ENCODE measurements around the gene SLC1A2.

The SLC1A2 gene

DNA sequence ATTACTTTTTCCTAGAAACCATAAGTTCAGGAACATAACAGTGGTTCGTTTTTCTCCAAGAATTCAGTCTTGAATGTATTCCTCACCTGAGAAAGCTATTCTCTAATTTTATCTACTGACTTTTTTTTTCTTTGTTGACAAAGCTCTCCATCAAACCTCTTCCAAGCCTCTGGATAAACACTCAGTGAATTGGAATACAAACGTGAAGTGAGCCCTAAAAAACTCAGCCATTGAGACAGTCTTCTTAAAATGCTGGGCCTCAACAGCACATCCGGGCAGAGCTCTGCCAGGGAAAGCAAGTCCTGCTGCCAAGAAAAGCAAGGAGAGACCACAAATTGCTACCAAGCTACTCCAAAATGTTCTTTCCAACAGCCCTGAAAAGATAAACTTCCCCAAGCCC lies 7.7 kb upstream of the SLC1A2 start:
- Histone ChIP-seq H3K27me3 (ENCODE audit: control insufficient read depth, insufficient read depth, low read length) (peaks cover 68% of the 10 kb centered on the region), H3K4me2 (ENCODE audit: low read length) (peak overlapping the region; percentile 8), H3K9me3 (replicated peaks; ENCODE audit: low read length) (no peaks in the 10 kb centered on the region), H3K36me3 (ENCODE audit: insufficient read depth, low read length) (no peaks in the 10 kb centered on the region), H3K9ac (ENCODE audit: low read depth, low read length) (no peak overlapping the region), H3K4me3 (ENCODE audit: low read length) (no peak overlapping the region), H3K4me1 (ENCODE audit: control insufficient read depth, insufficient read depth, low read length) (peaks cover 16% of the 10 kb centered on the region)

DNA sequence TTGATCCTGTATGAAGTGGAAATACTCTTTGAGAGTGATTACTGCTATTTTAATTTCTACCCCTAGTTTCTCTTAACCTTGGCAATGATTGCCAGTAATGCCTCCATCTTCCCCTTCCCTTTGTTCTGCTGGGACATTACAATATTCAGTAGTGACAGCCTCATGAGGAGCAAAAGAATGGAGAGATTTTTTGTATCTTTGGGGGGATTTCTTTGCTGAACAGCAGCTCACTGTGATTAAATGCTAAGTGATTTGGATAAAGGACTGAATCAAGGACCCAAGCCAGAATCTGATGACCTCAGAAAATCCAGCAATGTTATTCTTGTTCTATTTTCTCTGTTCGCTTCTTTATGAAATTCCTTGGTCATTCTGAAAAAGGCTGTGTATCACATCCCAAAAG lies 7.0 kb upstream of the SLC1A2 start:
- Histone ChIP-seq H3K9me3 (replicated peaks; ENCODE audit: low read length) (no peaks in the 10 kb centered on the region), H3K4me1 (ENCODE audit: control insufficient read depth, insufficient read depth, low read length) (peaks cover 16% of the 10 kb centered on the region), H3K4me2 (ENCODE audit: low read length) (no peak overlapping the region), H3K27me3 (ENCODE audit: control insufficient read depth, insufficient read depth, low read length) (peaks cover 68% of the 10 kb centered on the region), H3K36me3 (ENCODE audit: insufficient read depth, low read length) (no peaks in the 10 kb centered on the region), H3K4me3 (ENCODE audit: low read length) (no peak overlapping the region), H3K9ac (ENCODE audit: low read depth, low read length) (no peak overlapping the region)

DNA sequence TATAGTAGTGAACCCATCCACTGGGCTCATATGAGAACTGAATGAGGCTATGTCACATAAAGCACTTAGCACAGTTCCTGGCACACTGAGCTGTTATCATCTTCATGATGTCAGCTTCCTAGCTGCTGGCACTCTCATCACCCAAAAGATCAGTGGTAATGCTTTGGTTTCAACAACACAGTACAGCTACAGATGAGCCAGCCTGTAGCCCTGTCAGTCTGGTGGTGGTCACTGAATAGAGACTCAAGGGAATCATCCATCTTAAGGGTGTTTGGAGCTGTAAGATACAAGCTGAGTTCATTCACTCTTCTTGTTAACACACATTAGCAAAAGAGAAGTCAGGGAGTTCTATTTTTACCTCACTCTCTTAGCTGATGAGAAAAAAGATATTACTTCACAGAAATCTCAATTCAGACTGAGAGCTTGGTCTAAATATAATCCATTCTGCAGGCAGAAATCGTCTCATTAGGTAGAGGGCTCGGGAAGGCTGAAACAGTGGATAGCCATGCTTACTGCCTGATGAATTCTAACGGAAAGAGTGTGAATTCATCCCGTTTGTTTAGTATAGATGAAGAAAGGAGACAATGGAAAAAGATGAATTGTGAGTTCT lies 6.3 kb upstream of the SLC1A2 start:
- H3K4me3 ChIP-seq (ENCODE audit: low read length) = no peak overlapping the region
- H3K9ac ChIP-seq (ENCODE audit: low read depth, low read length) = no peak overlapping the region
- H3K36me3 ChIP-seq (ENCODE audit: insufficient read depth, low read length) = no peaks in the 10 kb centered on the region
- H3K27me3 ChIP-seq (ENCODE audit: control insufficient read depth, insufficient read depth, low read length) = peaks cover 68% of the 10 kb centered on the region
- no peak overlapping the region for H3K4me2 ChIP-seq (ENCODE audit: low read length)
- H3K9me3 ChIP-seq (replicated peaks; ENCODE audit: low read length) = no peaks in the 10 kb centered on the region
- H3K4me1 ChIP-seq (ENCODE audit: control insufficient read depth, insufficient read depth, low read length) = peaks cover 16% of the 10 kb centered on the region

DNA sequence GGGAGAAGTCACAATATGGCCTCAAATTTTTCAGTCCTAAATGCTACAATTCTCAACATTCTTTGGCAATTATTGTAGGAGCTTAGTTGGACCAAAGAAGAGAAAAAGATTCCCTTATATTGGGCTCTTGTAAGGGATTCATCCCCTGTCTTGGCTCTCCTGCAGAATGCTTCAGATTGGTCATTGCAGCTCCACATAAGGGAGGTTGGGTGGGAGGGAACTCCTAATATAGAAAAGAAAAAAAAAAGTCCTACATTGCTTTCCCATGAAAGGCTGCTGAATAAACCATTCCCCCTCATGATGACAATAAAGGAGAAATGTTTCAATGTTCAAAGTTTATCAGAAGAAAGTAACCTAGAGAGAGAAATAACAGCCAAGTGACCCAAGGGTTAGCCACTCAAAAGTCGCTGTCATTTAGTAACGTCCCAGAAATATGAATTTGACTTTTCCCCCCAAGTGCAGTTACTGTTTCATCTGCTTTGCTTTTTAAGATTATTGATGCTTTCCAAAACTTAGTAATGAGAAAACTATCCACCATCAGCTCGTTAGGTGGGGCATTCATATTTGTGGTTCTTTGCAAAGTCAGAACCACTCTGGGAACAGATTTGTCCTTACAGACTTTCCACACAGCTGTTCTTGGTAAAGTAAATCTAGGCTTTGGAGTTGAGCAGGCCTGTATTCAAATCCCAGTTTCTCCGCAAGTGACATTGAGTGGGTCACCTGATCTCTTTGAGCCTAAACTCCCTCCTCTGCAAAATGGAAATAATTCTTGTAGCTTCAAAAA lies 5.0 kb upstream of the SLC1A2 start:
- no peak overlapping the region for H3K9ac ChIP-seq (ENCODE audit: low read depth, low read length)
- H3K4me3 ChIP-seq (ENCODE audit: low read length) = no peak overlapping the region
- H3K4me2 ChIP-seq (ENCODE audit: low read length) = no peak overlapping the region
- H3K36me3 ChIP-seq (ENCODE audit: insufficient read depth, low read length) = no peaks in the 10 kb centered on the region
- H3K27me3 ChIP-seq (ENCODE audit: control insufficient read depth, insufficient read depth, low read length) = peaks cover 70% of the 10 kb centered on the region
- H3K9me3 ChIP-seq (replicated peaks; ENCODE audit: low read length) = no peaks in the 10 kb centered on the region
- peaks cover 26% of the 10 kb centered on the region for H3K4me1 ChIP-seq (ENCODE audit: control insufficient read depth, insufficient read depth, low read length)

DNA sequence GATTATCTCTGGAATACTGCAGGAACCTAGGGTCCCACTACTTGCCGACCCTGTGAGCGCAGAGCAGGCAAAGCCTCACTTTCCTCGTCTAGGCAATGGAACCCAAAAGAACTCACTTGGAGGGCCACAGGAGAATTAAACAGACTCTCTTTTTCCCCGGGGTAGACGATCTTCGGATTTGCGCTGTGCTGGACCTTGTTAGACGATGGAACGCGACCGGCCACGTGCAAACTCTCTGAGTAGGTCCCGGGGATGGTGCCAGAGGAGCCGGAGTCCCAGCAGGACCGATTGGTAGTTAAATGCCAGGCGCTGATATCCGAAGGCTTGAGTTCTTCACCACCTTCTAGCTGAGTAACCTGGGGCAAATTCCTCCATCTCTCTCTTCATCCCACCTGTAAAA lies 1.0 kb upstream of the SLC1A2 start:
- Histone ChIP-seq H3K4me2 (ENCODE audit: low read length) (peak overlapping the region; percentile 86), H3K4me1 (ENCODE audit: control insufficient read depth, insufficient read depth, low read length) (peaks cover 20% of the 10 kb centered on the region), H3K4me3 (ENCODE audit: low read length) (peak overlapping the region; percentile 68), H3K9ac (ENCODE audit: low read depth, low read length) (no peak overlapping the region), H3K27me3 (ENCODE audit: control insufficient read depth, insufficient read depth, low read length) (peaks cover 89% of the 10 kb centered on the region), H3K36me3 (ENCODE audit: insufficient read depth, low read length) (no peaks in the 10 kb centered on the region), H3K9me3 (replicated peaks; ENCODE audit: low read length) (no peaks in the 10 kb centered on the region)

DNA sequence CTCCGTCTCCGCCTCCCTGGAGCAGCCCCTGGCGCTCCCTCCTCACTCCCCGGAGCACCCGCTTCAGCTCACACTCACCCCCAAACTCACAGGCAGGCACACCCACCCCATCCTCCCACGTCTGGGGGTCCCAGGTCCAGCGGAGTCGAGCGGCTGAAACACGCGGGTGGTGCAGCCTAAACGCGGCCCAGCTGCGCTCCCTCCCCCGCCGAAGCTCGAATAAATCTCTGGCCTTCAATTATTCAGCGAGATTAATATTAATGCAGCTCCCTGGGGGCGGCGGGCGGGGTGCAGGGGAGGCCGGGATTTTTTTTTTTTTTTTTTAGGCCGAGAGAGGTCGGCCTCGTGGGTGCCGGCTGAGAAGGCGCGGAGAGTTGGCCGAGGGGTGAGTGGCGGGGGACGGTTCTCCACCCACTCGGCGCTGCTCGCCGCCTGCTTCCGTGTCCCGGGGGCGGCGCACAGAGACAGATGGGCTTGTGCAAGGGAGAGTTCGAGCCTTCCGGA lies 524 bp upstream of the SLC1A2 start:
- no peaks in the 10 kb centered on the region for H3K36me3 ChIP-seq (ENCODE audit: insufficient read depth, low read length)
- H3K27me3 ChIP-seq (ENCODE audit: control insufficient read depth, insufficient read depth, low read length) = peaks cover 91% of the 10 kb centered on the region
- H3K4me1 ChIP-seq (ENCODE audit: control insufficient read depth, insufficient read depth, low read length) = peaks cover 20% of the 10 kb centered on the region
- no peak overlapping the region for H3K9ac ChIP-seq (ENCODE audit: low read depth, low read length)
- peak overlapping the region; percentile 68 for H3K4me3 ChIP-seq (ENCODE audit: low read length)
- no peaks in the 10 kb centered on the region for H3K9me3 ChIP-seq (replicated peaks; ENCODE audit: low read length)
- peak overlapping the region; percentile 86 for H3K4me2 ChIP-seq (ENCODE audit: low read length)

DNA sequence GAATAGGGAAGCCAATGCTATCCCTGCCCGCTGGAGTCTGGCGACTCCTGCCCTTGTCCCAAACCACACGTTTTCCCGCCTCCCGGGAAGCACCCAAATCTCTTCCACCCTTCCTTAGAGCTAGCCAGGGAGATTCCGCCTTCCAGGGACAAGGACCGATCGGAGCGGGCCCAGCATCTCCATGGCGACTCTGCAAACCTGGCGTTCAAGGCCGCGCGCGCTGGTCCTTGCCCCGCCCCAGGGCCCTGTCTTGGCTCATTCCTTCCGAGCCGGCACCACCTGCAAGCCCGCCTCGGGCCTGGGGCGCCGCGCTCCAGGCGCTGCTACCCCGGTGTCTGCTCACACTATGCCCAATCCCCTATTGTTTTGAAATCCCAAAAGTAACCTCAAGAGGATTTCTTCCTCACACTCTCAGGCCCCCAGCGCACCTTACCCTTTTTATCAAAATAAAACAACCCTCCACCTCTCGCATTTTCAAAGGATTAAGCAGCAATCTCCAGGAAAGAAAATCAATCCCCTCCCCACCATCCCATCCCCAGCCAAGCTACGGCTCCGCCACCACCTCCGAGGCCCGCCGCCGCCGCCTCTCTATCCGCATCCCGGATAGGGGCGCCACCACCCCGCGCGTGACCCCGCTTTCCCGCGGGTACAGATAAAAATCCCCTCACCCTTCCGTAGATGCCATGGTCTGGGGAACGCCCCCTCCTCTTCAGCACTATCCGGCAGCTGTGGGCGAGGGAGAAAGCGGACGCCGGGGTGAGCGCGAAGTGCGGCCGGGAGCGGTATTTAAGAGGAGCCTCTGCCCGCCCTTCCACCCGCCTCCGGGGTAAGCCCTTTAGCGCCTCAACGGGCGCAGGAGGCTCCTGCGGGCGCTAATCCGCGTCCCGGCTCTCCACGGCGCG lies 825 bp downstream of the SLC1A2 start:
- H3K36me3 ChIP-seq (ENCODE audit: insufficient read depth, low read length) = no peaks in the 10 kb centered on the region
- H3K4me1 ChIP-seq (ENCODE audit: control insufficient read depth, insufficient read depth, low read length) = peaks cover 20% of the 10 kb centered on the region
- no peak overlapping the region for H3K9ac ChIP-seq (ENCODE audit: low read depth, low read length)
- no peaks in the 10 kb centered on the region for H3K9me3 ChIP-seq (replicated peaks; ENCODE audit: low read length)
- peak overlapping the region; percentile 68 for H3K4me3 ChIP-seq (ENCODE audit: low read length)
- peak overlapping the region; percentile 86 for H3K4me2 ChIP-seq (ENCODE audit: low read length)
- peaks cover 98% of the 10 kb centered on the region for H3K27me3 ChIP-seq (ENCODE audit: control insufficient read depth, insufficient read depth, low read length)

DNA sequence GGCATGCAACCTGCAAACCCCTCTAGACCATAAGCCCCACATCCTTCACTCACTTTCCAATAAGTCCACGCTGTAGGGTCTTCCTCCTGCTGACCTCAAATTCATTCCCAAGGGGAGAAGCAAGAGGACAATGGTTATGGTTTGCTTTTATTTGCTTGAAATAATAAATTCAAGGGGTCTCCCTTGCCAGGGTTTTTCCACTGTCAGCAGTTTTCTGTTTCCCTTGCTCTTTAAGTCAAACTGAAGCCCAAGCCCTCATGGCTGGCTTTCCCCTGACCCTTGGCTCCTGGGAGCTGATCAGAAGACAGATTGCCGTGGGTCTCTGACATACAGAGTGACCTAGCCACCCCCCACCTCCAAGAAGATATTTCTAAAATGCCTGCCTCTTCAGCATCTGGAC lies 3.9 kb downstream of the SLC1A2 start:
- Histone ChIP-seq H3K9me3 (replicated peaks; ENCODE audit: low read length) (no peaks in the 10 kb centered on the region), H3K36me3 (ENCODE audit: insufficient read depth, low read length) (no peaks in the 10 kb centered on the region), H3K4me3 (ENCODE audit: low read length) (no peak overlapping the region), H3K9ac (ENCODE audit: low read depth, low read length) (no peak overlapping the region), H3K27me3 (ENCODE audit: control insufficient read depth, insufficient read depth, low read length) (peaks cover 79% of the 10 kb centered on the region), H3K4me2 (ENCODE audit: low read length) (no peak overlapping the region), H3K4me1 (ENCODE audit: control insufficient read depth, insufficient read depth, low read length) (peaks cover 20% of the 10 kb centered on the region)

DNA sequence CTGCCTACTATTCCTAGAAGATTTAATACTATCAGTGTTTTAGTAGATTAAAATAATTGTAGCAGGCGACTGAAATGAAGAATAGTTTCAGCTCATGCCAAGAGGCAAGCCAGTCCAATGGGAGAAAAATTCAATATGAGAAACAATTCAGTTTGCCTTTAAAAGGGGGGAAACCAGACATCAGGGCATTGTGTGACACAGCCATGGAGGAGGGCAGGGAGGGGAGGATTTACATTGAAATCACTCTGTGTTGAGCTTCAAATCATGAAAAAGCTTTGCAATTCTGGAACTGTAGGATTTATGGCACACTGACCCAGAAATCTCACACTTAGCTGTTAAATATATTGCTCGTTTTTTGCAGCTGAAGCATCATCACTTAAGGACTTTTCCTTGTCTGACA lies 4.6 kb downstream of the SLC1A2 start:
- Histone ChIP-seq H3K9me3 (replicated peaks; ENCODE audit: low read length) (no peaks in the 10 kb centered on the region), H3K4me1 (ENCODE audit: control insufficient read depth, insufficient read depth, low read length) (peaks cover 14% of the 10 kb centered on the region), H3K27me3 (ENCODE audit: control insufficient read depth, insufficient read depth, low read length) (peaks cover 77% of the 10 kb centered on the region), H3K4me3 (ENCODE audit: low read length) (no peak overlapping the region), H3K4me2 (ENCODE audit: low read length) (no peak overlapping the region), H3K9ac (ENCODE audit: low read depth, low read length) (no peak overlapping the region), H3K36me3 (ENCODE audit: insufficient read depth, low read length) (no peaks in the 10 kb centered on the region)

DNA sequence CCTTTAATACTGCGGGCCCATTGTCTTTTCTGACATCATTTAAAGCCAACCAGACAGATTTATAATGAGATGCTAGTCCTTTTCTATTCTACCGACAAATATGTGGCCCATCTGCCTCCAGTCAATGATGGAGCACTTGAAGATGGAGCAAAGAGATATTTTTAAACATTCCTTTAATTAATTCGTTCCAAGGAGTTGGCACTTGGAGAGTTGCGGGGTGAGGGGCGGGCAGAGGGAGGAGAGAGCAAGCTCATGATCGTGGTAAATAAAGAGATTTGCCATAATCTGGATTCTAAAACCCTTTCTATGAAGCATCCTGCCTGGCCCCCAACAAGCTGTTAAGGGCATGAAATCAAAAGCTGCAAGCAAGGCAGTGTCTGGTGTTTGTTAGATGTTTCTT lies 5.0 kb downstream of the SLC1A2 start:
- H3K4me3 ChIP-seq (ENCODE audit: low read length) = no peak overlapping the region
- H3K4me1 ChIP-seq (ENCODE audit: control insufficient read depth, insufficient read depth, low read length) = peaks cover 11% of the 10 kb centered on the region
- H3K4me2 ChIP-seq (ENCODE audit: low read length) = no peak overlapping the region
- no peaks in the 10 kb centered on the region for H3K9me3 ChIP-seq (replicated peaks; ENCODE audit: low read length)
- H3K9ac ChIP-seq (ENCODE audit: low read depth, low read length) = no peak overlapping the region
- H3K36me3 ChIP-seq (ENCODE audit: insufficient read depth, low read length) = no peaks in the 10 kb centered on the region
- peaks cover 74% of the 10 kb centered on the region for H3K27me3 ChIP-seq (ENCODE audit: control insufficient read depth, insufficient read depth, low read length)

DNA sequence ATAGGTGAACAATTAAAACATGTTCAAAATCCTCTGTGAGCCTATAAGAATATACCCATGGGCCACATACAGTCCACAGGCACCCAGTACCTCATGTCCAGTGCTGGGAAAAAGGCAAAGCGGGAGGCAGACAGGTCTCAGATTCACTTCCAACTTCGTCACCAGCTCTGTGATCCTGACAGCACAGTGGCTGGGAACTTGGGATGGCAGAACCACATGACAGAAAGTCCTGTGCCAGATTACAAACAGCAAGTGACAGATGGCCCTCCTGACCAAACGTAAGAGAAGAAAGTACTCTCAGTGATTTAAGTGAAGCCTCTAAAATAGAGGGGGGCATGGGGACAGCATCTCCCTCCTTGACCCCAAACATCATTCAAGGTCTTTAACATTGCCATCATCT lies 5.8 kb downstream of the SLC1A2 start:
- Histone ChIP-seq H3K9me3 (replicated peaks; ENCODE audit: low read length) (no peaks in the 10 kb centered on the region), H3K27me3 (ENCODE audit: control insufficient read depth, insufficient read depth, low read length) (peaks cover 67% of the 10 kb centered on the region), H3K4me2 (ENCODE audit: low read length) (no peak overlapping the region), H3K36me3 (ENCODE audit: insufficient read depth, low read length) (no peaks in the 10 kb centered on the region), H3K4me1 (ENCODE audit: control insufficient read depth, insufficient read depth, low read length) (peaks cover 4% of the 10 kb centered on the region), H3K4me3 (ENCODE audit: low read length) (no peak overlapping the region), H3K9ac (ENCODE audit: low read depth, low read length) (no peak overlapping the region)
